Measurements from ENCODE around the gene SHISAL1. TPM values are rescaled to one million over a fixed set of nuclear protein-coding genes. Genes with fewer than 3 reads are reported as not detected.

The SHISAL1 gene
- total RNA-seq, 1 experiment from 2014 or later = not detected

GRCh38 chr22:44199164-44199563 lies 113.6 kb downstream of the SHISAL1 start:
- H3K36me3 Mint-ChIP-seq (ENCODE audit: insufficient read depth, unreplicated experiment) = no peaks in the 10 kb centered on the region
- H3K36me3 ChIP-seq (ENCODE audit: control insufficient read depth, insufficient read depth, low read length) = no peaks in the 10 kb centered on the region

GRCh38 chr22:44197271-44197670 lies 115.5 kb downstream of the SHISAL1 start:
- no peaks in the 10 kb centered on the region for H3K36me3 ChIP-seq (ENCODE audit: control insufficient read depth, insufficient read depth, low read length)
- no peak for DNase-seq
- no TSS peak for BruUV-seq (replicated peaks)
- no peaks in the 10 kb centered on the region for H3K4me1 ChIP-seq
- Mint-ChIP-seq H3K4me3 (ENCODE audit: unreplicated experiment) (no peak overlapping the region), H3K27me3 (ENCODE audit: insufficient read depth, unreplicated experiment) (peaks cover 23% of the 10 kb centered on the region), H3K27ac (ENCODE audit: unreplicated experiment) (no peak overlapping the region), H3K4me1 (ENCODE audit: low read depth, unreplicated experiment) (no peaks in the 10 kb centered on the region), H3K36me3 (ENCODE audit: insufficient read depth, unreplicated experiment) (no peaks in the 10 kb centered on the region), H3K9me3 (ENCODE audit: unreplicated experiment) (no peaks in the 10 kb centered on the region)
- no peaks in the 10 kb centered on the region for H3K9me3 ChIP-seq
- CTCF ChIA-PET = no interaction called here
- H3K4me3 ChIP-seq (ENCODE audit: low read depth, low read length) = no peak overlapping the region
- no peak for TF ChIP-seq CTCF (IDR thresholded peaks at IDR 0.05; ENCODE audit: insufficient read depth in 1 of 2, low read depth in 1 of 2, low read length in 1 of 2, severe bottlenecking in 1 of 2, unreplicated experiment in 1 of 2)
- H3K27me3 ChIP-seq (replicated peaks; ENCODE audit: control insufficient read depth, insufficient read depth, low read length) = no peaks in the 10 kb centered on the region; the same call in 1 of the 2 replicates
- intact Hi-C loops (cut with micrococcal nuclease; ENCODE audit: unreplicated experiment) = no loop called here
- POLR2A ChIA-PET = no interaction called here

More at GRCh38 chr22:44199164-44199563, 113.6 kb downstream of the SHISAL1 start:
- no peaks in the 10 kb centered on the region for H3K4me1 ChIP-seq
- intact Hi-C loops (cut with micrococcal nuclease; ENCODE audit: unreplicated experiment) = no loop called here
- no peak overlapping the region for H3K4me3 Mint-ChIP-seq (ENCODE audit: unreplicated experiment)
- H3K27me3 Mint-ChIP-seq (ENCODE audit: insufficient read depth, unreplicated experiment) = peaks cover 22% of the 10 kb centered on the region
- H3K27me3 ChIP-seq (replicated peaks; ENCODE audit: control insufficient read depth, insufficient read depth, low read length) = no peaks in the 10 kb centered on the region; the same call in 1 of the 2 replicates
- ChIA-PET CTCF (no interaction called here), POLR2A (no interaction called here)
- no peak for TF ChIP-seq CTCF (IDR thresholded peaks at IDR 0.05; ENCODE audit: insufficient read depth in 1 of 2, low read depth in 1 of 2, low read length in 1 of 2, severe bottlenecking in 1 of 2, unreplicated experiment in 1 of 2)
- H3K4me3 ChIP-seq (ENCODE audit: low read depth, low read length) = no peak overlapping the region
- no TSS peak for BruUV-seq (replicated peaks)
- DNase-seq = peak in 1 of 2 experiments; percentile 5
- no peaks in the 10 kb centered on the region for H3K4me1 Mint-ChIP-seq (ENCODE audit: low read depth, unreplicated experiment)
- H3K27ac Mint-ChIP-seq (ENCODE audit: unreplicated experiment) = no peak overlapping the region
- no peaks in the 10 kb centered on the region for H3K9me3 Mint-ChIP-seq (ENCODE audit: unreplicated experiment)
- no peaks in the 10 kb centered on the region for H3K9me3 ChIP-seq

GRCh38 chr22:44196731-44197131 lies 116.0 kb downstream of the SHISAL1 start:
- H3K36me3 Mint-ChIP-seq (ENCODE audit: insufficient read depth, unreplicated experiment) = no peaks in the 10 kb centered on the region
- H3K4me1 ChIP-seq = no peaks in the 10 kb centered on the region
- H3K27me3 ChIP-seq (replicated peaks; ENCODE audit: control insufficient read depth, insufficient read depth, low read length) = no peaks in the 10 kb centered on the region
- H3K27me3 Mint-ChIP-seq (ENCODE audit: insufficient read depth, unreplicated experiment) = peaks cover 19% of the 10 kb centered on the region
- ChIA-PET POLR2A (no interaction called here), CTCF (no interaction called here)
- peak in 1 of 2 experiments; percentile 23 for DNase-seq
- no peak overlapping the region for H3K4me3 Mint-ChIP-seq (ENCODE audit: unreplicated experiment)
- BruUV-seq (replicated peaks) = no TSS peak
- no peaks in the 10 kb centered on the region for H3K9me3 ChIP-seq
- H3K9me3 Mint-ChIP-seq (ENCODE audit: unreplicated experiment) = no peaks in the 10 kb centered on the region
- no peak overlapping the region for H3K27ac Mint-ChIP-seq (ENCODE audit: unreplicated experiment)
- no peaks in the 10 kb centered on the region for H3K4me1 Mint-ChIP-seq (ENCODE audit: low read depth, unreplicated experiment)
- no peaks in the 10 kb centered on the region for H3K36me3 ChIP-seq (ENCODE audit: control insufficient read depth, insufficient read depth, low read length)
- no peak overlapping the region for H3K4me3 ChIP-seq (ENCODE audit: low read depth, low read length)
- TF ChIP-seq CTCF (IDR thresholded peaks at IDR 0.05; ENCODE audit: insufficient read depth in 1 of 2, low read depth in 1 of 2, low read length in 1 of 2, severe bottlenecking in 1 of 2, unreplicated experiment in 1 of 2) = no peak
- intact Hi-C loops (cut with micrococcal nuclease; ENCODE audit: unreplicated experiment) = no loop called here

All from Caco-2 (cell line).